GM13976 (cell line): ENCODE results near the gene PKD1L1.

Experiments used
- DNase-seq: peaks from one replicate; pipeline ENCODE4 v3.0.0; 2012; ENCODE audit warnings: low spot score
- CTCF ChIP-seq: IDR thresholded peaks from 2 replicates; pipeline ENCODE4 v1.5.1; 2012; ENCODE audit warnings: borderline replicate concordance, mild to moderate bottlenecking; ENCODE audit not compliant: insufficient read depth; ENCODE audit errors: extremely low read depth, missing control alignments, control extremely low read depth
- in situ Hi-C: fragments of 300-500 bp; cut with MboI; formaldehyde crosslinking; loops from one replicate; pipeline ENCODE4 v1.12.0; 2022; ENCODE audit warnings: low sequenced_read_pairs, mixed read lengths, inconsistent platforms; ENCODE audit not compliant: unreplicated experiment

PKD1L1 gene

DNA sequence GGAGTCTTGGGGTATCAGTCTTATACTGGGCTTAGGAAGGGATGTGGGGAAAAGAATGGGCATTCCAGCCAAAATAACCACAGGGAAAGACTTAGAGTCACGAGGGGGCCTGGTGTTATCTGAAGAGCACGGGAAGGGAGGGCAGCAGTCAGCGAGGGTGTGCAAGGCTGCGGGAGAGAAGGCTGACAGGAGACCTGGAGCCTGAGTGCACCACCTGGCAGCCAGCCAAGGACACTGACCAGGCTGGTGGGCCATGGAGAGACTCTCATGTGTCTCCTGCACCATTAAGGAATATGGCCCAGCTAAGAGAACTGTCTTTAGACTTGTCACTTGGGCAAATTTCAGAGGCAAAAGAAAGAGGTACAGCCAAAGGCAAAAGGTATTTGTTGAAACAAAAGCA lies 69.6 kb downstream of the PKD1L1 start:
- no peak for TF ChIP-seq CTCF
- in situ Hi-C loops = no loop called here
- no peak for DNase-seq

GRCh38 chr7:47877336-47877735 lies 70.9 kb downstream of the PKD1L1 start:
- DNase-seq = no peak
- in situ Hi-C loops = no loop called here
- TF ChIP-seq CTCF = no peak

DNA sequence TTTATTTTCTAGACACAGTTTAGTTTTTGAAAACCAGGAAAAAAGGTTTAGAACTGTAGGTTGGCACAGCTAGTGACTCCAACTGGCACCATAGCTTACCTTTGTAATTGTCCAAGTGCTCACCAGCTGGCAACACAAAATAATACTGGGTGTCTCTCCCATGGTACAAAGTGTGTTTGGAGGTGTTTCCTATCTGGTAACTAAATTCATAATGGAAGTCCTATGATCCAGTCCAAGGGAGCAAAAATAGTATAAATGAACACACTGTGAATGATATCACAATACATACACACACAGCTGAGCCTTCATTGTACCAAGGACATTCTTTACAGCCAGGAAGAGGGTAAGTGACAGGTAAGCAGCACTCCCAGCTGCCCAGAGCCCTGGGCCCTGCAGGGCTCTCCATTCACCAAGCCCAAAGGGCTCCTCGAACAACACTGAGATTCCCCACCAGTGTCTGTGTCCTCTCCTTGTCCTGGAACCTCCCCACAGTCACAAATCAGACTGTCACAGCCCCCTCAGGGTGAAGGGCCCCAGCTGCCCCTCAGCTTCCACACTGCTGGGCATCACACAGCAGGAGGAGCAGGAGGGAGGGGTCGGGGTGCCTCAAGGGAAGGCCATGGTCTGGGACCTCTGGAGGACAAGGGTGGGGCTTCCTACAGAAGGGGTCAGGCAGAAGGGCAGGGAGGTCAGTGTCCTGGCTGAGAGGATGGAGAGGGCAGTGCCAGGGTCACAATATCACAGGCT lies 72.1 kb downstream of the PKD1L1 start:
- DNase-seq = no peak
- in situ Hi-C loops = no loop called here
- TF ChIP-seq CTCF = no peak

- no peak for TF ChIP-seq CTCF
- no peak for DNase-seq
- in situ Hi-C loops = no loop called here
Measured at GRCh38 chr7:47875406-47875805, 72.9 kb downstream of the PKD1L1 start.

GRCh38 chr7:47873762-47874161 lies 74.5 kb downstream of the PKD1L1 start:
- TF ChIP-seq CTCF = no peak
- no peak for DNase-seq
- in situ Hi-C loops = no loop called here

DNA sequence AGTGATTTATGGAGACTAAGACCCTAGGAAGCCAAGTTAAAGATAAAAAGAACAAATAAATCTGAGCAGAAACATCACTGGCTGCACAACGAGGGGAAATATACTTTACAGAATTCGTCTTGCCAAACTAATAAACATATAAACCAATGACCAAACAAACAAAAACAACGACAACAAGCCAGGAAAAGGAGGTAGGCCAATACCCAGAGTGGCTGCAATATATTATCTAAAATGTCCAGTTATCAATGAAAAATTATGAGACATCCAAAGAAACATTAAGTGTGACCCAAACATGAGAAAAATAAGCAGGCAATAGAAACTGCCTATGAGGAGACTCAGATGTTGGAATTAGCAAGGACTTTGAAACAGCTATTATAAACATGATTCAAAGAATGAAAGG lies 81.0 kb downstream of the PKD1L1 start:
- in situ Hi-C loops = no loop called here
- no peak for DNase-seq
- no peak for TF ChIP-seq CTCF

DNA sequence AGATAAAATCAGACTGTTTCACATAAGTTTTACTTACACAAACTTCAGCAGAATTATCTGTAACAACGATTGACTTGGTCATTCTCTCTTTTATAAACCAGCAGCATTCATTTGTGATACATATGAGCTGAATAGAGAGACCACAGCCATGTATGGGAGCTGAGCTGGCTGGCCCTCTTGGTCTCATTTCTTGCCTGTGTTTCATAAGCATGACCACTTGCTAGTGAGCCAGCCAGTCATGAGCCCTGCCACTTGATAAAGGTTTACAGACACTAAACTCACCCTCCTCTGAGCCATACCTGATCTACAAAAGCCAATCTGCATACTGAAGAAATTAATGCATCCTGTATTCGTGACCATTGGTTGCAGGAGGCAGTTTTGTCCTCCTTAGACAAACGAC lies 82.1 kb downstream of the PKD1L1 start:
- TF ChIP-seq CTCF = no peak
- in situ Hi-C loops = no loop called here
- DNase-seq = no peak
